Activated CD4-positive, alpha-beta T cell treated with anti-CD3 and anti-CD28 coated beads, Interleukin-2, amount 50 U/mL, for 4 hours (primary cell): ENCODE data around the gene KCNAB2.
A peak's percentile ranks its signal among the peaks of the same experiment; 100 is the strongest.

Source experiments
- DNase-seq, 2 experiments: peaks; one replicate each; pipeline ENCODE4 v3.0.0-alpha.2; 2020

The KCNAB2 gene

DNA sequence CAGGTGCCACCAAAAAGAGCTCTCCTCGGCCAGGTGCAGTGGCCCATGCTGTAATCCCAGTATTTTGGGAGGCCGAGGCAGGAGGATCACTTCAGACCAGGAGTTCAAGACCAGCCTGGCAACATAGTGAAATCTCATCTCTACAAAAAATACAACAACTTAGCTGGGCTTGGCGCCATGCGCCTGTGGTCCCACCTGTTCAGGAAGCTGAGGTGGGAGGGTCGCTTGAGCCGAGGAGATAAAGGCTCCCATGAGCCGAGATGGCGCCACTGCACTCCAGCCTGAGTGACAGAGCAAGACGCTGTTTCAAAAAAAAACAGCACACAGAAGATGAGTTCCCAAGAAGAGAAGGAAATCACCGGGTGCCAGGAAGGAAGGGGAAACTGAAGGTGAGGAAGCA lies 67.4 kb downstream of the KCNAB2 start:
- DNase-seq: no peak

DNA sequence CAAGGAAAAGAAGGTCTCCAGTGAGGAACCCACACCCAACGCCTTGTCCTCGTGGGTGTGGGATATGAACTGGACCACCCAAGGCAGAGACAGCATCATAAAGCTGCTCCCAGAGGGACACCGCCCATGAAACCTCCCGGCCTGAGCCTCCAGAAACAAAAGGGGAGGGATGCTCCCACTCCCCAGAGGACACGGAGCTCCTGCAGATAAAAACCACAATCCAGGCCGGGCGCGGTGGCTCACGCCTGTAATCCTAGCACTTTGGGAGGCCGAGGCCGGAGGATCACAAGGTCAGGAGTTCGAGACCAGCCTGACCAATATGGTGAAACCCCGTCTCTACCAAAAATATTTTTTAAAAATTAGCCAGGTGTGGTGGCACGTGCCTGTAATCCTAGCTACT lies 68.1 kb downstream of the KCNAB2 start:
- no peak for DNase-seq

DNA sequence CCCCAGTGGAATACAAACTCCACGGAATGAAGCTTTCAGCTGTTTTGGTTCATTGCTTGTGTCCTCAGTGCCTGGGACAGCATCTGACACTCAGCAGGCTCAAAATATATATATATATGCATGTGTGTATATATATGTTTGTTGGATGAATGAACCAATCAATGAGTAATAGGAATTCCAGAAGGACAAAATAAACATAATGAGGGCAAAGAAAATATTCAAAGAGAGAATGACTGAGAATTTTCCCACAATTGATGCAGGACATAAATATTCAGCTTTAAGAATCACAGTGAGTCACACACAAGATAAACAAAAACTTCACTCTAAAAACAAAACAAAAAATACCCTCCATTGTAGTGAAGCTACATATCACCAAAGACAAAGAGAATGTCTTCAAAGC lies 70.4 kb downstream of the KCNAB2 start:
- DNase-seq: no peak

DNA sequence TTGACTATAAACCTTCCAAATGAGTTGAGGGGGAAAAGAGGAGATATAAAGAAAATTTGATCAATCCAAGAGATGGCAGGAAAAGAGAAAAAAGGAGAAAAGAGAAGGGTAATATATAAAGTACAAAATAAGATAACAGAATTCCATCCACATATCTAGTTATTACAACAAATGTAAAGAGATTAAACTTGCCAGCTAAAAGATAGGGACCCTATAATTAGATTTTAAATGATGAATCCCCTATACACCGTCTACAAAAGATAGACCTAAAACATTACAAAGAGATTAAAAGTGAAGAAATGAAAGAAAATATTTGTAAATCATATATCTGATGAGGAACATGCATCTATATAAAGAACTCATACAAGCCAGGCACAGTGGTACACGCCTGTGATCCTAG lies 71.4 kb downstream of the KCNAB2 start:
- DNase-seq: no peak

DNA sequence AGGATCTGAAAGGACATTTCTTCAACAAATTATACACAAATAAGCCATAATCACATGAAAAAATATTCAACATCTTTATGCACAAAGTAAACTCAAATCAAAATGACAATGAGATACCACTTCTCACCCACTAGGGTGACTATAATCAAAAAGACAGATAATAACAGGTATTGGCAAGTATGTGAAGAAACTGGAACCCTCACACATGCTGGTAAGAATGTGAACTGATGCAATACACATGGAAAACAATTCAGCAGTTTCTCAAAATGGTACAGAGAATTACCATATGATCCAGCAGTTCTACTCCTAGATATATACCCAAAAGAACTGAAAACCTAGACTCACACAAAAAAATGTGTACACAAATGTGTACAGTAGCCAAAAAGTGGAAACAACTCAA lies 71.9 kb downstream of the KCNAB2 start:
- DNase-seq: no peak

DNA sequence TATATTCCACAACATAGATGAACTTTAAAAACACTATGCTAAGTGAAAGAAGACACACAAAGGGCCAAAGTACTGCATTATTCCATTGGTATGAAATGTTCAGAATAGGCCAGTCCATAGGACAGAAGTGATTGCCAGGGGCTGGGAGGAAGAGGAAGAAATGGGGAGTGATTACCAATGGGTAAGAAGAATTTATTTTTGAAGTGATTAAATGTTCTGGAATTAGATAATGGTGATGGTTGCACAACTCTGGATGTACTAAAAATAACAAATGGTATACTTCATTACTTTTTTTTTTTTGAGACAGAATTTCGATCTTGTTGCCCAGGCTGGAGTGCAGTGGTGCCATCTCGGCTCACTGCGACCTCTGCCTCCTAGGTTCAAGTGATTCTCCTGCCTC lies 72.7 kb downstream of the KCNAB2 start:
- DNase-seq: no peak

DNA sequence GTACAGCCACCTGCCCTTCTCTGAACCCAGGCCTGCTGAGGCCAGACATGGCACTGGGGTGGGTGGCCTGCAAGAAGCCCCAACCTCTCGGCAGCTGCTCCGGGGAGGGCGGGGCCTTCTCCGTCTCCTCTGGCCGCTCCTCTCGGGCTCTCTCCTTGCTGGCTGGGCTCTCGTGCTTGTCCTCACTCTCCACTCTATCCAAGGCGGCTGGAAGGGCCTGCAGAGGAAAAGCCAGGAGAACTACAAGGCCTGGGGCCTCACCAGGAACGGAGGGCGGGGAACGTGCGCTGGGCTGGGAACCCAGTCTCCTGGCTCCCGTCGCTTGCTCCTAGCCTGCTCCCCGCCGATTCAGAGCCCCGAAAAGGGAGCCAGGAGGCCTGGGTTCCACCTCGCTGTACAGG lies 75.3 kb downstream of the KCNAB2 start:
- no peak for DNase-seq

DNA sequence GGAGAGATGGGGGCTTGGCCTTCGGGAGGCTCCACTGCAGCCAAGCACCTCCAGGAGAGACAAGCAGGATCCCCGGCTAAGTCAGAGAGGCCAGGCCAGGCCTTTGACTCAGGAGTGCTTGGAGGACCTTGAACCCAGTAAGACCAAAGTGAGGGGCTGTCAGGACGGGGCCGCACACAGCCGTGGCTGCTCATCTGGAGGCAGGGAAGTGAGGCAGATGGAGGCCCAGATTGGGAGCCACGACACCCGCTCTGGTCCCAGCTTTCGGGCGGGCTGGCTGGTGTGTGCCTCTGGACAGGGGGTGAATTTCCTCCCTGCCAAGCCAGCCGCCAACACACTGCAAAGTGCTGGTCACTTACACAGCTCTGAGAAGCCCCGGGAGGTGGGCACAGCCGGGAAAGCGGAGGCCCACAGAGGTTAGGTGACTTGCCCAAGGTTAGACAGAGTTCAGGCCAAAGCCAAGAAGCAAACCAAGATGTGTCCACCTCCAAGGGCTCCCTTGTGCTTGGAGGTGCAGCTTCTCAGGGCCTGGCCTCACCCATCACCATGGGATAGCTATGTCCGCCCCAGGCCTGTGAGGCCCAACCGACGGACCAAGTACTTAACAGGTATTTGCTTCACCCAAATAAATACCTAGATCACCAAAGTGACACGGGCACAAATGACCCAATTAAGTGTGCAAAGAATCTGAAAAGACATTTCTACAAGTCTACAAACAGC lies 76.1 kb downstream of the KCNAB2 start:
- no peak for DNase-seq

DNA sequence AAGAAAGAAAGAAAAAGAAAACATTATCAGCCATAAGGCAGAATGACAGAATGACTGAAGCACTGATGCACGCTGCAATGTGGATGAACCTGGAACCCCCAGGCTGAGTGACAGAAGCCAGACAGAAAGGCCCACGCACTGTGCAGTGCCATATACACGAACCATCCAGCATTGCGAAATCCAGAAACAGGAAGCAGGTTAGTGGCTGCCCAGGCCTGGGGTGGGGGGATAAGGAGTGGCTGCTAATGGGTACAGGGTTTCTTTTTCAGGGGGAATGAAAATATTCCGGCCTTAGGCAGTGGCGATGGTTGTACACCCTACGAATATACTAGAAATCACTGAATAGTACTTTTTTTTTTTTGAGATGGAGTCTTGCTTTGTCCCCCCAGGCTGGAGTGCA lies 77.4 kb downstream of the KCNAB2 start:
- DNase-seq: no peak

DNA sequence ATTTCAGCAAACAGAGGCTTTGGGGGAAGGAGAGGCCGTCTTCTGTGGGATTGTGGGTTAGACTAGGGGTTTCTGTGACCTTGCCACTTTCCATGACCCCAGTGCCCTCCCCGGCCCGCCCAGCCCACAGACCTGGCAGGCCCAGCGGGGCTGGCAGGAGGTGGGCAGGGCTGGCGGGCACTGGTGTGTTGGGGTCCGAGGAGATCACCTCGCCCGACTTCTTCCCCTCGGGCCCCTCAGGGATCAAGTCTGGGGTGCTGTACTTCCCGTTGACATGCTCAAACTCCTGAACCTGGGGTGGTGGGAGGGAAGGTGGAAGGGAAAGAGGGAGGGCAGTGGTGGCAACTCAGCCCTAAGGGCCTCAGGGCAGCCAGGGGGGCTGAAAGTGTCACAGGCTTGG lies 78.1 kb downstream of the KCNAB2 start:
- DNase-seq: no peak

DNA sequence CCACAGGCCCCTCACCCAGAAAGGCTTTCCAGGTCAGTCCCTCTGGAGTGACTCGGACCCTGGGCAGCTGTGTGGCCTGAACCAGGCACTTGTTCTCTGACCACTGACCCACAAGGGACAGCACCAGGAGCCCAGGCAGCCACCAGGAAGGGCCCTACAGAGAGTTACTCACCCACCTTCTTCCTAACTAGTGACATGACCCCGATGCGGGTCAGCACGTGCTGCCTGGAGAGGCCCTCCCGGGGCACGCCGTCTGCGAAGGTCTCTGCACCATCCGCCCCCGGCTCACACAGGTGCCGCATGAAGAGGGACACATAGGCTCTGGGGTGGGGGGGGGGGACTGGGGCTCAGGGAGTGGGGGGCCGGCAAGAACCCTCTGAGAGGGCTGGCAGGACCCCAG lies 78.7 kb downstream of the KCNAB2 start:
- DNase-seq: no peak

DNA sequence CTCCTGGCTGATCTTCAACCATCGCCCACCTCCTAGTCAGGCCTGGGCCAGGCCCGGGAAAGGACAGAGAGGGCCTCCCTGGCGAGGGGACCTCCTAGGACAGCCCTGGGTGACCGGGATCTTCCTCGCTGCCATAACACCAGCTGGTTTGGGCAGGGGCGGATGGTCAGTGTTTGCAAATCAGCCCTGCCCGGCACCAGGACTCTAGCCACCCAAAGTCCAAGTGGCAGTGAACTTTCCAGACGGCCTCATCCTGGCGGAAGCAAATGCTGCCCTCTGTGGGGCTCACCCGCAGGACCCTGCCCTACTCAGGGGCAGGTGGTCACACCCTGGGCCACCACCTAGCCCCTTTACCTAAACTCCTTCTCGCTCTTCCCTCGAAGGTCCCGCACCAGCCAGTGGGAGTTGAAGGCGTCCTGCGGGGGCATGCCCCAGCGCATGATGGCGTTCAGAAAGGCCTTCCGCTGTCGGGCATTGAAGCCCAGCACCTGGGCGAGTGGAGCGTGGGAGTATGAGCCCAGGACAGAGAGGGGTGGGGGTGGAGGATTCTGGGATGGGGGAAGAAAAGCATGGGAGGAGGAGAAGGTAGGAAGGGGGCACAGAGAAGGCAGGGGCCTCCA lies 79.2 kb downstream of the KCNAB2 start:
- no peak for DNase-seq

DNA sequence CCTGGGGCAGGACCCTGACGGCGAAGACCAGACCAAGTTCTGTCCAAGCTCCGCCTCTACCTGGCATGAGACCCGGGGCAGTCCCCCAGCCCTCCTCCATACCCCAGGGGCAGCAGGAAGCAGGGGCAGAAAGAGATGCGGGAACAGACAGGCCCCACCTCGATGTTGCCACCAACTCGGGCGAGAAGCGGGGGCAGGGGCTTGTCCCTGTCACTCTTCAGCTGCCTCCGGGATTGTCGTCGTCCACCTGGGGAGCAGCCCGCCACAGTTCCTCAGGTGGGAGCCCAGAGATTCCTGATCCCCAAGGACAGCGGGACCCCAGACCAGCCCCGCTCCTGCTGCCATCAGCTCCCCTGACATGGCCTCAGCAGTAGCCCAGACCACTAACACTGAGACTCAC lies 79.7 kb downstream of the KCNAB2 start:
- DNase-seq: no peak

DNA sequence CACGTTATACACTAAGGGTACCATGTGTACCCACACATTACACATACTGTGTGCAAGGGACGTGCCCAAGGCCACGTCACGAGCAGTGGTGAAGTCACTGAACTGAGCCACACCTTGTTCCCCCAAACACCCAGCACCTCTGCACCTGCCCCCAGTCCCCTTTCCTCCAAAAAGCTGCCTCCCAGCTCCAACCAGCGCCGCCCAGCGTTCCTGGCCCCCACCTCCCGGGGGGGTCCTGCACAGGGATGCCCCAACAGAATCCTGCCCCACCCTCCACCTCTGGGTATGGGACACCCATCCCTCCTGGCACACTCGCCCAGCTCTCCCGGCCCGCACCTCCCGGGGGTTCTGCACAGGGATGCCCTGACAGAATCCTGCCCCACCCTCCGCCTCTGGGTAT lies 80.3 kb downstream of the KCNAB2 start:
- no peak for DNase-seq

DNA sequence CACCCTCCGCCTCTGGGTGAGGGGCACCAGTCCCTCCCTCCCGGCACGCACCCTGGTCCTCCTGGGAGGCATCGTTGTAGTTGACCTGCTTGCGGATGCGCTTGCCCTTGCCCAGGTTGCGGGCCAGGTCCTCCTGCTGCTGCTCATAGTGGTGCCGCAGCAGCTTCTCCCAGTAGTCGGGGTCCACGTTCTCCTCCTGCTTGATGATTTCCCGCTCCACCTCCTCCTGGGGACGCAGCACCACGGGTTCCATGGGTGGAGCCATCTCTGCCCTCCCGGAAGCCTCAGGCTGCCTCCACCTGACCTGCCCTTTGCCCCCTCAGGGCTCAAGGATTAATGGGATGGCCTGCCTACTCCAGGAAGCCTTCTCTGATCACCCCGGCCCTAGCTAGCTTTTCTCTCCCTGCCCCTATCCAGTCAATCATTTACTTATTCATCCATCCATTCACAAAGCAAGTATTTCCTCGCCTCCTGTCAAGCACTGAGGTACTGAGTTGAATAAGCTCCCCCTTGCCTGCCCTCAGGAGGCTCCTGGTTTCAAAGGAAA lies 80.9 kb downstream of the KCNAB2 start:
- no peak for DNase-seq

DNA sequence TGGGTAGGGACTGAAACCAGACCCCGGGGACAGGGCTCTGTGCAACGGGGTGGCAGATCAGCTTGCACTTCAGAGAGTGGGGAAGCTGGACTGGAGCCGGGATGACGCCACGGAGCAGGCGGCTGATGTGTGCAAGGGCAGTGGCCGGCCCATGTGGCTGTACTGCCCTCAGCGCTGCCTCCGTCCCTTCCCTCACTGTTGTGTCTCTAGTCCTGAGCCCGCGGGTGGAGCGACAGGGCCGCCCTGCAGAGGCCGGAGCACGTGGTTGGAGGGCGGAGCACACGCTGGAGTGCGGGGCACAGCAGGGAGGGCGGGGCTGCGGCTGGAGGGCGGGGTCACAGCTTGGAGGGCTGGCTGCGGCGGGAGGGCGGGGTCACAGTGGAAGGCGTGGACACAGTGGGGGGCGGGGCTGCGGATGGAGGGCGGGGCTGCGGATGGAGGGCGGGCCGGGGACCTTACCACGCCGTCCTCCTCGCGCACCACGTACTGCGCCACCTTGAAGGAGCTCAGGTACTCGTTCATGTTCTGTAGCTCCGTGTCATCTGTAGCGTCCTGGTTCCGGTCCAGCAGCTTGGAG lies 82.0 kb downstream of the KCNAB2 start:
- DNase-seq: peak; percentile 56 to 62

DNA sequence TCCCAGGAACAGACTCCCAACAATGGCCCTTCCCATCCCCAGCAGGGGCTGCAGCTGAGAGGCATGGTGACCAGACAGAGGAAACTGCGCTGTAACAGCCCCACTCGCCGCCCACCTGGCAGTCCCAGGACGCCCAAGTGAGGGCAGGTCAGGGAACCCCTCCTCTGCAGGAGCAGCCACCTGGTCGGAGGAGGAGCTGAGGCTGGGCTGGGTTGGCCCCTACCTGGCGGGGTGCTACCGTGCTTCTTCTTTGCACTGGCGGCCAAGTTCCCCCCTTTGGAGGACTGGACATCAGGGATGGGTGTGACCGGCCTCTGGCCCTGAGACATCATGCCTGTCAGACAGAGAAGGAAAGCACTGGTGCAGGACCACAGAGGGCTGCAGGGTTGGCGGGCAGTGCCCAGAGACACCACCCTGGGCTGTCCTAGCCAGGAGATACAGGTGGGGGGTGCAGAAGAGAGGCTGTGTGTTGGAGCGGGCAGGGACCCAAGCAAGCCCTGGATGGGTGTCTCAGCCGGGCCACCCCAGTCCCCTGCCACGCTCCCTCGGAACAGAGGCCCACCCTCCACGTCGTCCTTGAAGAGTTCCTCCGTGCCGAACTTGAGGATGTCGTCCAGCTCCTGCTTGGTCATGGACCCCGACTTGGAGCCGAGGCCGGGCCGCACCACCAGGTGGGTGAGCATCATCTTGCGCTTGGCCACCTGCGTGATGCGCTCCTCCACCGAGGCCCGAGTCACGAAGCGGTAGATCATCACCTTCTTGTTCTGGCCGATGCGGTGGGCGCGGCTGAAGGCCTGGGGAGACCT lies 82.8 kb downstream of the KCNAB2 start:
- DNase-seq: no peak

DNA sequence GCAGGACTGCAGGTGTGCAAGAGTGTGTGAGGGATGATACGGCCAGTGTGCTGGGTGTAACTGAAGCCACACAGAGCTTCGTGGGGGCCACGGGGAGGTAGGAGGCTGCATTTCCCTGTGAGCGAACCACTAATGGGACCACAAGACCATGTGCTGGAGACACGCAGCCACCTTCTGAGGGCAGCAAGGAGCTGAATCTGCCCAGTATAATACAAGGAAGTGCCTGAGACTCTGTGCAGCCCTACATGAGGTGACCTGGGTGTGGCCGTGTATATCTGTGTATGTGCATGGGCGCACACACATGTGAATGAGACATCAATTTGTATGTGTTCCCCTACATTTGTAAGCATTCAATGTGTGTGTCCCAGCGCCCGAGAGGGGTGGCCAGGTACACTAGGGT lies 83.6 kb downstream of the KCNAB2 start:
- no peak for DNase-seq

DNA sequence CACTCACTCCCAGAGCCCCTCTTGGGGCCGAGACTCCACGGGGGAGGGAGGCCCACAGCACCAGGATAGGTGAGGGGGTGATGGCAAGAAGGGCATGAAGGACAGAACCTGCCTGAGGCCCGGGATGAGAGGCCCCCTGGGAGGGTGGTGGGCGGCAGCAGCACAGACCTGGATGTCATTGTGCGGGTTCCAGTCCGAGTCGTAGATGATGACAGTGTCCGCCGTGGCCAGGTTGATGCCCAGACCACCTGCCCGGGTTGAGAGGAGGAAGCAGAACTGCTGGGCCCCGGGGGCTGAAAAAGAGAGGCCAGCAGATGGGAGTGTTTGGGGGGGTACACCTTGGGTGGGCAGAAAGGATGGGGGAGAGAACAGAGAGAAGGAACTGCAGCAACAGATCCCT lies 84.3 kb downstream of the KCNAB2 start:
- no peak for DNase-seq

DNA sequence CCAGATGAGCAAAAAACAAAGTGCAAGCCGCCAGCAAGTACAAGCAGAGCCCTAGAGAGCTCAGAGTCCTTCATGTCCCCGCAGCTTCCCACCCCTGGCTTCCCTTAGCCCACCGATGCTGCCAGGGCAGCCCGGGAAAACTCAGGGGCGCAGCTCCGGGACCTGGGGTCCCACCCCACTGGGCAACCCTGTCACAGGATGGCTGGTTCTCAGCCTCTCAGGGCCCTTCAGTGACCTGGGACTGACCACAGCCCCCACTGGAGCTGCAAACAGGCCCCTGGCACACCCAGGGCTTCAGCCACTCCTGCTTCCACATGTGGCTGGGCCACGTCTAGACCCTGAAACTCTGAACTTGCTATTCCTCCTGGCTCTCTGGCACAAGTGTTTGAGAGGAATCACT lies 84.9 kb downstream of the KCNAB2 start:
- no peak for DNase-seq

DNA sequence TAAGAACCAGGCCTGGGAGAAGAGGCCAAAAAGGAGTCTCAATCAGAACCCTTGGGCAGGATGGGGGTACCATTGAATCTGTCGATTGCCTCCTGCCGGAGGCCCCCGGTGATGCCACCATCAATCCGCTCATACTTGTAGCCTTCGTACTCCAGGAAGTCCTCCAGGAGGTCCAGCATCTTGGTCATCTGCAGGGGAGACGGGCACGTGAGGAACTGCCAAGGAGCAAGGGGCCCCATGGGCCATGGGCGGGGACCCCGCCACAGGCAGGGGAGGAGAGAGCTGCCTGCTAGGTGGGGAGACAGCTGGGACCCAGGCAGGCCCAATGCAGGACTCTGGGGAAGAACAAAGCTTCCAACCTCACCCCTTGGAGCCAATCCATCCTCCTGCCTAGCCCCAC lies 85.9 kb downstream of the KCNAB2 start:
- no peak for DNase-seq

DNA sequence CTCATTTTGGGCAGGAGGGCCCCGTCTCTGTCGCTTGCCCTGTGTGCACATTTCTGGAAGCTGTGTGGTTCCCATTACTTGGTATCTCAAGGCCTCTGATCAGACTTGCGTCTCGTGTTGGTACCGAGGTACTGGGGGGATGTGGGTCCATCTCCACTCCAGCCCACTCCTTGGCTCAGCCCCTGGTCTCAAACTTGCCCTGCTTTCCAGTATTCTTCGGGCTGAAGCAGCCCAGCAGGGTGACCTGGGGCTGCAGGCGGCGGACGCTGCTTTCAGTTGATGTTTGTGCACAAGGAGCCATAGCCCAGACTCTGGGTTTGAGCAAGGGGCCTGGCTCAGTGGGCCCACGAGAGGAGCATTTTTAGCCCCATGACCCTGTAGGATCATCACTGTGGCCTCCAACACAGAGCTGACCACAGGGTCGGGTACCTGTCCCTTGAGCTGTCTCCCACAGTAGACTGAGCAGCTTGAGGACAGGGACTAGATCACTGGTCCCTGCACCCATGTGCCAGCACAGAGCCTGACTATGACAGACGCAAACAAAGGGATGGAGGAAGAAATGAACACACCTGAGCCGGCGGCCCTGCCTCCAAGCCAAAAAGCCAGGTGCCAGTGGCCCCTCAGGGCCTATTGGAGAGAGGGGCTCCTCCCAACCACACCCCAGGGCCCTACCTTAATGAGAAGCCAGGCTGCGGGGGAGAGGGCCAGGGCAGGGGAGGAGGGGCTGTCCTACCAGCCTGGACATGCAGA lies 87.6 kb downstream of the KCNAB2 start:
- DNase-seq: no peak

DNA sequence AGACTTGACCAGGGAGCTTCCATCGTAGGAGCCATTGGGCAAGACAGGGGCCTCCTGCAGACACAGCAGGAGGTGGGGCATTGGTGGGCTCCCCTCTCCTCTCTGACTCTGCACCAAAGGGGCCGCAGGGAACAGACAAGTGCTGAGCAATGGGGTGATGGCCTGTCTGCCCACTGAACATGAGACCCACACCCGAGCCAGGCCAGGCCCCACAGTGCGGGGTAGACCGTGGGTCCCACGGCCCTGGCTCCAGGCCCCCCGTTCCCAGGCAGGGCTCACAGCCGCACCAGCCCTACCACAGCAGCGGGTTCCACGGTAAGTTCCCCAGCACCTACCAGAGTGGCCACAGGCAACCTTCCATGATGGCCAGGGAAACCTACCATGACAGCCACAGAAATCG lies 88.5 kb downstream of the KCNAB2 start:
- DNase-seq: no peak
